Measurements from ENCODE around the gene ZBTB48.

Gene ZBTB48

GRCh38 chr1:6574818-6575217, 5.0 kb upstream of the ZBTB48 start:
- no peak for TF ChIP-seq REST (IDR thresholded peaks at IDR 0.05; ENCODE audit: insufficient replicate concordance, low read depth)
- TF ChIP-seq CTCF (IDR thresholded peaks at IDR 0.05; ENCODE audit: insufficient read depth, low read length): no peak
- TF ChIP-seq GABPA (IDR thresholded peaks at IDR 0.05; ENCODE audit: low read depth): no peak
- no peak for TF ChIP-seq SPI1 (IDR thresholded peaks at IDR 0.05; ENCODE audit: borderline replicate concordance, low read depth)
- TF ChIP-seq POLR2AphosphoS5 (IDR thresholded peaks at IDR 0.05; ENCODE audit: low read depth): no peak
- DNase-seq (ENCODE audit: low read depth in 1 of 2, low spot score in 1 of 2): no peak
- Histone ChIP-seq H3K27ac (replicated peaks) (no peak overlapping the region), H3K27me3 (ENCODE audit: insufficient read depth, poor library complexity, severe bottlenecking) (no peaks in the 10 kb centered on the region), H3K4me3 (replicated peaks; ENCODE audit: insufficient read depth, low read length) (no peak overlapping the region)

- no peak for TF ChIP-seq POLR2AphosphoS5 (IDR thresholded peaks at IDR 0.05; ENCODE audit: low read depth)
- no peak for TF ChIP-seq REST (IDR thresholded peaks at IDR 0.05; ENCODE audit: insufficient replicate concordance, low read depth)
- Histone ChIP-seq H3K27ac (replicated peaks) (no peak overlapping the region), H3K4me3 (replicated peaks; ENCODE audit: insufficient read depth, low read length) (no peak overlapping the region), H3K27me3 (ENCODE audit: insufficient read depth, poor library complexity, severe bottlenecking) (no peaks in the 10 kb centered on the region)
- DNase-seq (ENCODE audit: low read depth in 1 of 2, low spot score in 1 of 2): no peak
These were observed 1.8 kb upstream of the ZBTB48 start for GRCh38 chr1:6577831-6578525.

GRCh38 chr1:6578624-6579373, 995 bp upstream of the ZBTB48 start:
- Histone ChIP-seq H3K27me3 (ENCODE audit: insufficient read depth, poor library complexity, severe bottlenecking) (no peaks in the 10 kb centered on the region), H3K27ac (replicated peaks) (no peak overlapping the region), H3K4me3 (replicated peaks; ENCODE audit: insufficient read depth, low read length) (no peak overlapping the region)
- no peak for DNase-seq (ENCODE audit: low read depth in 1 of 2, low spot score in 1 of 2)
- no peak for TF ChIP-seq SPI1 (IDR thresholded peaks at IDR 0.05; ENCODE audit: borderline replicate concordance, low read depth)
- no peak for TF ChIP-seq REST (IDR thresholded peaks at IDR 0.05; ENCODE audit: insufficient replicate concordance, low read depth)
- no peak for TF ChIP-seq CTCF (IDR thresholded peaks at IDR 0.05; ENCODE audit: insufficient read depth, low read length)
- TF ChIP-seq POLR2AphosphoS5 (IDR thresholded peaks at IDR 0.05; ENCODE audit: low read depth): no peak
- TF ChIP-seq GABPA (IDR thresholded peaks at IDR 0.05; ENCODE audit: low read depth): no peak

Measured in HL-60 (cell line).